ENCODE results near the gene MYO9A. TPM values are rescaled to one million over a fixed set of nuclear protein-coding genes. Genes with fewer than 3 reads are reported as not detected.
"Not testable (repeated sequence)": the region's sequence is repeated elsewhere in the genome, so short reads cannot be mapped to it uniquely, and the experiment has no call there.

MYO9A gene
- total RNA-seq, 4 donors from 2014 or later = 61.2 to 99.9 (median 79.9) TPM

DNA sequence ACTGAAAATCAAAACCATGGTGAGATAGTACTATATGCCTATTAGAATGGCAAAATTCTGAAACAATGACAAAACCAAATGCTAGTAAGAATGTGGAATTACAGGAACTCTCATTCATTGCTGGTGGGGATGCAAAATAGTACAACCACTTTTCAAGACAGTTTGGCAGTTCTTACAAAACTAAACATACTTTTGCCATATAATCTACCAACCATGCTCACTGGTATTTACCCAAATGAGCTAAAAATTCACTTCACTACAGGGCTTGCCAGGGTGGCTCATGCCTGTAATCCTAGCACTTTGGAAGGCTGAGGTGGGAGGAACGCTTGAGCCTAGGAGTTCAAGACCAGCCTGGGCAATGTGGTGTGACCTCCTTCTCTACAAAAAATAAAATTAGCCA, 40.0 kb downstream of the MYO9A start:
- no peaks in the 10 kb centered on the region for H3K36me3 ChIP-seq
- TF ChIP-seq, protein P1, sequence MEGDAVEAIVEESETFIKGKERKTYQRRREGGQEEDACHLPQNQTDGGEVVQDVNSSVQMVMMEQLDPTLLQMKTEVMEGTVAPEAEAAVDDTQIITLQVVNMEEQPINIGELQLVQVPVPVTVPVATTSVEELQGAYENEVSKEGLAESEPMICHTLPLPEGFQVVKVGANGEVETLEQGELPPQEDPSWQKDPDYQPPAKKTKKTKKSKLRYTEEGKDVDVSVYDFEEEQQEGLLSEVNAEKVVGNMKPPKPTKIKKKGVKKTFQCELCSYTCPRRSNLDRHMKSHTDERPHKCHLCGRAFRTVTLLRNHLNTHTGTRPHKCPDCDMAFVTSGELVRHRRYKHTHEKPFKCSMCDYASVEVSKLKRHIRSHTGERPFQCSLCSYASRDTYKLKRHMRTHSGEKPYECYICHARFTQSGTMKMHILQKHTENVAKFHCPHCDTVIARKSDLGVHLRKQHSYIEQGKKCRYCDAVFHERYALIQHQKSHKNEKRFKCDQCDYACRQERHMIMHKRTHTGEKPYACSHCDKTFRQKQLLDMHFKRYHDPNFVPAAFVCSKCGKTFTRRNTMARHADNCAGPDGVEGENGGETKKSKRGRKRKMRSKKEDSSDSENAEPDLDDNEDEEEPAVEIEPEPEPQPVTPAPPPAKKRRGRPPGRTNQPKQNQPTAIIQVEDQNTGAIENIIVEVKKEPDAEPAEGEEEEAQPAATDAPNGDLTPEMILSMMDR (IDR thresholded peaks at IDR 0.05) = no peak
- TF ChIP-seq EP300 (IDR thresholded peaks at IDR 0.05) (no peak), POLR2A (IDR thresholded peaks at IDR 0.05) (no peak)
- no peak overlapping the region for H3K4me3 ChIP-seq
- WGBS, 2 donors = 88 to 100% methylated on average over 1 of the region's 1 CpG
- H3K27ac ChIP-seq = no peak overlapping the region
- no peaks in the 10 kb centered on the region for H3K9me3 ChIP-seq
- H3K4me1 ChIP-seq = peaks cover 0 to 9% (median 3%) of the 10 kb centered on the region in 4 donors
- no peaks in the 10 kb centered on the region for H3K27me3 ChIP-seq
- DNase-seq (ENCODE audit: low spot score in 2 of 2) = no peak

DNA sequence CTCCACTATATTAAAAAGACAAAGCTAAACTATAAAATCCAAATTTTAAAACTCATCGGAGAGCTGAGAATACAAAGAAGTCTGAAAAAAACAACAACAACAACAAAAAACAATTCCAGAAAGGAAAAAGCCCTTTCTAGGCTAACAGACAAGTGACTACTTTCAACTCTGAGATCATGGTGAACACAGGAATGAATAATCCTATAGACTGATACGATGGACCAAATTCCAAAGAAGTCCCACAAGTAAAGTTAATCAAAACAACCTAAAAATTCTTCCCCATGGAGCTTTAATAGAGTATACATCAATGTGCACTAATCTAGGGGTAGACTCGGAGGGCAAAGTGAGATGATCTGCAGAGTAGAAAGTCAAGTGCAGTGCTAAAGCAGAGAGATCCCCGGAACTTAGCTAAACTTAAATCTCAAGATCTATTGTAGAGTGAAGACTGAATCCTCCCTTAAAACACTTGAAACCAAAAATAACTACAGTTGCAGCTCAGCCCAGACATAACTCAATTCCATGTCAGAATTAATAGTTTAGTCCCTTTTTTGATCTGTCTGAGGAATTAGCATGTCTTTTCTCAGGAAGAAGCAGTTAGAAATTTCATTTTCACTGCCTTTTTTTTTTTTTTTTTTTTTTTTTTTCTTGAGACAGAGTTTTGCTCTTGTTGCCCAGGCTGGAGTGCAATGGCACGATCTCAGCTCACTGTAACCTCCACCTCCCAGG, 43.5 kb downstream of the MYO9A start:
- TF ChIP-seq EP300 (IDR thresholded peaks at IDR 0.05) = no peak
- no peak for TF ChIP-seq POLR2A (IDR thresholded peaks at IDR 0.05)
- TF ChIP-seq, protein P1 (IDR thresholded peaks at IDR 0.05) = no peak
- Histone ChIP-seq H3K4me3 (no peak overlapping the region), H3K27ac (peak overlapping the region in 1 of 4 donors; percentile 32), H3K9me3 (no peaks in the 10 kb centered on the region), H3K27me3 (no peaks in the 10 kb centered on the region), H3K36me3 (no peaks in the 10 kb centered on the region), H3K4me1 (peaks cover 0 to 9% (median 3%) of the 10 kb centered on the region in 4 donors)
- WGBS, 2 donors = 43 to 55% methylated on average over 5 of the region's 5 CpGs
- no peak for DNase-seq (ENCODE audit: low spot score in 2 of 2)

DNA sequence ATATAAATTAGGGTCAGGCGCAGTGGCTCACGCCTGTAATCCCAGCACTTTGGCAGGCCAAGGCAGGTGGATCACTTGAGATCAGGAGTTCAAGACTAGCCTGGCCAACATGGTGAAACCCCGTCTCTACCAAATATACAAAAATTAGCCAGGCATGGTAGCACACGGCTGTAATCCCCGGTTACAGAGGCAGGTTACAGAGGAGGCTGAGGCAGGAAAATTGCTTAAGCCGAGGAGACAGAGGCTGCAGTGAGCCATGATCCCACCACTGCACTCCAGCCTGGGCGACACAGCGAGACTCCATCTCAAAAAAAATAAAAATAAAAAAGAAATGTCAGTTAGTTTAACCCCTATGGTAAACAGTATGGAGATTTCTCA, 46.5 kb downstream of the MYO9A start:
- not testable (repeated sequence) for H3K36me3 ChIP-seq; DNase-seq (ENCODE audit: low spot score in 2 of 2)
- WGBS, 2 donors = 89 to 95% methylated on average over 8 of the region's 8 CpGs

DNA sequence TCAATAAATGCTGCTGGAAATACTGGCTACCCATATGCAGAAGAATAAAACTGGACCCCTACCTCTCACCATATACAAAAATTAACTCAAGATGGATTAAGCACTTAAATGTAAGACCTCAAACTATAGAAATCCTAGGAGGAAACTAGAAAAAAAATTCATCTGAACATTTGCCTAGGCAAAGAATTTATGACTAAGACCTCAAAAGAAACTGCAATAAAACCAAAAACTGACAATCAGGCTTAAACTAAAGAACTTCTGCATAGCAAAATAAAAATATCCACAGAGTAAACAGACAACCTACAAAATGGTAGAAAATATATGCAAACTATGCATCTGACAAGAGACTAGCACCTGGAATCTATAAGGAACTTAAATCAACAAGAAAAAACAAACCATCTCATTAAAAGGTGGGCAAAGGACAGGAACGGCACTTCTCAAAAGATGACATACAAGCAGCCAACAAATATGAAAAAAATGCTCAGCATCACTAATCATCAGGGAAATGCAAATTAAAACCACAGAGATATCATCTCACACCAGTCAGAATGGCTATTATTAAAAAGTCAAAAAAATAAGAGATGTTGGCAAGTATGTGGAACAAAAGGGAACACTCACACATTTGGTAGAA, 47.0 kb downstream of the MYO9A start:
- TF ChIP-seq, protein P1 (IDR thresholded peaks at IDR 0.05) = no peak
- no peak for TF ChIP-seq POLR2A (IDR thresholded peaks at IDR 0.05)
- WGBS, 2 donors = 54 to 69% methylated on average over 1 of the region's 1 CpG
- H3K27ac ChIP-seq = no peak overlapping the region
- H3K36me3 ChIP-seq = no peaks in the 10 kb centered on the region
- no peaks in the 10 kb centered on the region for H3K27me3 ChIP-seq
- no peak for DNase-seq (ENCODE audit: low spot score in 2 of 2)
- no peaks in the 10 kb centered on the region for H3K9me3 ChIP-seq
- peaks cover 0 to 9% (median 3%) of the 10 kb centered on the region in 4 donors for H3K4me1 ChIP-seq
- H3K4me3 ChIP-seq = no peak overlapping the region

More for the DNA sequence above, 46.5 kb downstream of the MYO9A start:
- not testable (repeated sequence) for H3K4me1 ChIP-seq, H3K9me3 ChIP-seq, H3K27me3 ChIP-seq, H3K4me3 ChIP-seq, H3K27ac ChIP-seq

DNA sequence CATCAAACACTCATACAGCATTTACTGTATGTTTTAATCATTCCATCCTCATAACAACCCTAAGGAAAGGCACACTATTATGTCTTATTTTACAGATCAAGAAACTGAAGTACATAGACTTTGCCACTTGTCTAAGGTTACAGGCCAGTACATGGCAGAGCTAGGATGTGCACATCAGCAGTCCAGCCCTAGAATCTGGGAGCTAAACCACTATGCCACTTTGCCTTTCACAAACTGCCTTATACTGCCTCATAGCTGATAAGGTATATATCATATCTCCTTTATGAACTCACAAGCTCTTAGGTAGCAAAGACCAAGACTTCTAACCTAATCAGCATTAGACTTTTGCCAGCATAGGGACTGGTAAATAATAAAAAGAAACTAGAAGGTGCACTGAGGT, 49.1 kb downstream of the MYO9A start:
- peaks cover 0 to under 1% (median 0%) of the 10 kb centered on the region in 4 donors for H3K4me1 ChIP-seq
- no peaks in the 10 kb centered on the region for H3K9me3 ChIP-seq
- H3K27me3 ChIP-seq = no peaks in the 10 kb centered on the region
- H3K27ac ChIP-seq = no peak overlapping the region
- no peak overlapping the region for H3K4me3 ChIP-seq
- no peak for DNase-seq (ENCODE audit: low spot score in 2 of 2)
- TF ChIP-seq, protein P1 (IDR thresholded peaks at IDR 0.05) = no peak
- TF ChIP-seq EP300 (IDR thresholded peaks at IDR 0.05) (no peak), POLR2A (IDR thresholded peaks at IDR 0.05) (no peak)
- no peaks in the 10 kb centered on the region for H3K36me3 ChIP-seq
